ENCODE measurements around the gene DDR1.

DDR1 gene

DNA sequence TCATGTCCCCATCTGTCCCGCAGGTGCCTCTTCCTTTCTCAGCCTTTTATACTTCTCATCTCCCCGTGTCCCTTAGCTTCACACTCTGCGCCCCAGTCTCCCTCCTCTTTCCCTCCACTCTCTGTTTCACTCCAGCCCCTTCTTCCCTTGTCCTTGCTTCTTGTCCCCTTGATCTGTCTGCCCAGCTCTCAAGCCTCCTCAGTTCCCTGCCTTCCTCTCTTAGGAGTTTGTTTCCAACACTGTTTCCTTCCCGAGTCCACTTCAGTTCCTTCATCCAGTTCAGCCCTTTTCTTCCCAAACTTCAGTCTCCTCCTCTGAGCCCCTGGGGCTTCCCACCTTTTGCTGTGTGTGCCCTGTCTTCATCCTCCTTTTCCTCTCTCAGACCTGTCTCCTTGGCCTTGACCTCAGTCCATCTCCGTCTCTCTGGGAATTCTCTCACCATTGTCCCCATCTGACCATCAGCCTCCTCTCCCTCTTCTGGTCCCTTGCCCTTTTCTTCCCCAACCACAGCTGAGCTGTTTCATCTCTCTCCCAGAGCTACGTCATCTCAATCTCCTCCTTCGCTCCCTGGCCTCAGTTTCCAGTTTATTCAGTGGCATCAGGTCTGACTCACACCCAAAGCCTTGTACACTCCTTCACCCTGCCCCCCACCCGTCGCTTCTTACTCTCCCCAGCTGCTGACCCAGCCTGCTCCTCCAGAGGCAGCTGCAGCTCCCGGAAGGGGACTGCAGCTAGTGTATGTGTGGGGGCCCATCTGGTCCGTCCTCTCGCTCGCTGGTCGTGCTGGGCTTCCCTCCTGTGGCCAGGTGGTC lies 2.7 kb upstream of the DDR1 start:
- no peak for DNase-seq

DNA sequence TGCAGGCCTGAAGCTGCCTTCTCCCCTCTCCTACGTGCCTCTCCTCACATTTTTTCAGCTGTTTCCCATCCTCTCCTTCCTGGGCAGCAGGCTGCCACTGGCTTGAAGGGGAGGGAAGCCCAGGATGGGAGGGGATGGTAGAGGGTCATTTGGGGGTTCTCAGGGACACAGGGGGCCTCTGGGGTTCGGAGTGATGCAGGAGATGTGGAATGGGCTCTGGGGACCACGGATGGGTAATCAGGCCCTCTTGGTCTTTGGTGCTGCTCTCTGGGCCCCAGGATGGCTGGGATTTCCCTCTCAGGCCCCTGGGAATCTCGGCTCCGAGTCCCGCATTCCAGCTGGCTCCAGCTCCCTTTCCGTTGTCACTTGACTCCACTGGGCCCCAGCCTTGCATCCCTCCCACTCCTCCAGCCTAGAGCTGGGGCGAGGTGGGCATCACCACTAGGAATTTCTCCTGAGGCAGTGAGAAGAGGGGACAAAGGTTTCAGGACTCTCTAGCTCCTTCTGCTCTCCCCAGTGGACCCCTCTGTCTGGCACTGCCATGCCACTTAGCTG lies 2.0 kb upstream of the DDR1 start:
- DNase-seq = no peak

DNA sequence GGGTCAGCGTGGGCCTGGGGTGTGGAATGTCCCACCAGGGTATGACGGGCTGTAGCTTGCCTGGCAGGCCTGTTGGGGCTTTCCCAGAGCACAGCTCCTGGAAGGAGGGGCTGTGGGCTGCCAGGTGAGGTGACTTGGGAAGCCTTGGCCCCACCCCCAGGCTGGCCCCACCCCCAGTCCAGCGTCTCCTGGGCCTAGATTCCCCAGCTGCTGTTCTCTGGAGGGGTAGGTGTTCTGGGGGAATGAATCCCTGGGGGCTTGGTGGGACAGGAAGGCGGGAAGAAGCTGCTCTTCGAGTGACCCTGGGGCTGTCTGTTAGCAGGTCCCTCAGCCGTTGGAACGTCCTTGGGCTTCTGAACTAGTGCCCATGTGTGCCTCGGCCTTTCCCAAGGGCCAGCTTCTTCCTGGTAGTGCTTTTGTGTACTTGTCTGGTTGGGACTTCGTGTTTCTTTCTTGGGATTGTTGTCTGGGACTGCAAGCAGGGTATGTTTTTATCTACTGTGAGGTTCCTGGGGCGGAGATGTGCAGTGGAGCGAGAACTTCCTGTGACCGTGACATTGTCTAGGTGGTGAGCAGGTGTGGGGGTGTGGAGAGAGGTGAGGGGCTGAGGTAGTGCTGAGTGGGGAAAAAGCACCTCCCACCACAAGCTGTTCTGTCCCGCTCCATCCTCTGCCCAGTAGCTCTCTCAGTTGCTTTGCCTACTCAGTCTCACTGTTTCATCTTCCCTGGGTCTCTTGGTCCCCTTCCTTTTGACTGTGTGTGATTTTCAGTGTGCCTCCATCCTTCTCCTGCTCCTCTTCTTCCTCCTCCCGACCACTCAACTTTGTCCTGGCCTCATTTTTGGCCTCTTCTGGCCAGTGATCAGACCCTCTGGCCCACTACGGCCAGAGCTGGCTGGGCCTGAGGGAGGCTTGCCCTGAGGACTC lies 1.3 kb upstream of the DDR1 start:
- DNase-seq = no peak

DNA sequence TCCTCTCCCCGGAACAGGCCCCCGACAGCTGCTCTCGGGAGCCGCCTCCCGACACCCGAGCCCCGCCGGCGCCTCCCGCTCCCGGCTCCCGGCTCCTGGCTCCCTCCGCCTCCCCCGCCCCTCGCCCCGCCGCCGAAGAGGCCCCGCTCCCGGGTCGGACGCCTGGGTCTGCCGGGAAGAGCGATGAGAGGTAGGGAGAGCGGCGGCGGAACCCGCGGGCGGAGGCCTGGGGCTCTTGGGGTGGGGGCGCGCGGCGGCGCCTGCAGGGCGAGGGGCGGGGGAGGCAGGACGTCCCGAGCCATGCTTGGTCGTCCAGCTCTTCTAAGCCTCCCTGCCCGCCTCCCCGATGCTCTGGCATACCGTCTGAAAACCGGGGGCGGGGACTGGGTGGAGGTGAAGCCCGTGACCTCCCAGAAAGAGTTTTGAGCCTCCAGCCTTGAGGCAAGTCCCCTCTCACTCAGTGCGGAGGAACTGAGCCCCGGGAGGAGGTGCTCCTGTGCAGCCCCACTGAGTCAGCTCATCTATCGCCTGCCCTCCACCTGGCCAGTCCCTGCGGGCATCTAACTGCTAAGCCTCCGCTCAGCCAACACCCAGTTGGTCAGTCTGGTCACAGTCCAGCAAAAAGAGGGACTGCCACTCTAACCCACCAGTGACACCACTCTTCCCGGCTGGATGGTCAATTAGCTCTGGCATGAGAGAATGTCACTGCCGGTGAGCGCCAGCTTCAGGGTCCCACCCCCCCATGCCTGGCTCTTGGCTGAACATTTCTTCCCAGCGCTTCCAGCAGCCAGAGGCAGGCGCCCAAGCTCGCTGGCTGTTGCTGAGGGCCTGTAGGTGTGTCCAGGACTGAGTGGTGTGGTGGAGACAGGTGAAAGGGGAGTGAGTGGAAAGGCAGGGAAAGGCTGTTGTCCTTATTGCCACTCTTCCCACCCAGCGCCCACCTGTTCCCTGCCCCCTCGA lies 482 bp downstream of the DDR1 start:
- DNase-seq = no peak

DNA sequence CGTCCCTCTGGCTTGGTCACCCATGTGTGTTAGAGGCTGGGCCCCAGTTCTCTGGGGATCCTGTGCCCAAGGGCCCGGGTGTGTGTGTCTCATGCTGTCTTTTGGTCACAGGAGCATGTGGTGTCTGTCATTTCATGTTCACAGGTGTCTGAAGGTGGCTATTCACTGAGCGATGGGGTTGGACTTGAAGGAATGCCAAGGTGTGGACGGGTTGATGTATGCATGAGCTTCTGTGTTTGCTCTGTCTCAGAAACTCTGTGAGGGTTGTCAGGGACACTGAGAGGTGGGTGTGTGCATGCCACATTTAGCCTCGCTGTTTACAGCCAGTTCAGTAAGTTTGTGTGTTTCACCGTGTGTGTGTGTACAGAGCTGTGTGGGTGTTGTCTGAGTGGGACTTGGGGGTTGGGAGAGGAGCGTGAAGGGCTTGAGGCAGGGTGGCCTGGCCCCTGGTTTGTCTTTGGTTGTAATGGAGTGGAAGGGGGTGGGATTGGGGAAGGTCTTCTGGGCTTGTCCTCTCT lies 1.2 kb downstream of the DDR1 start:
- DNase-seq = no peak

DNA sequence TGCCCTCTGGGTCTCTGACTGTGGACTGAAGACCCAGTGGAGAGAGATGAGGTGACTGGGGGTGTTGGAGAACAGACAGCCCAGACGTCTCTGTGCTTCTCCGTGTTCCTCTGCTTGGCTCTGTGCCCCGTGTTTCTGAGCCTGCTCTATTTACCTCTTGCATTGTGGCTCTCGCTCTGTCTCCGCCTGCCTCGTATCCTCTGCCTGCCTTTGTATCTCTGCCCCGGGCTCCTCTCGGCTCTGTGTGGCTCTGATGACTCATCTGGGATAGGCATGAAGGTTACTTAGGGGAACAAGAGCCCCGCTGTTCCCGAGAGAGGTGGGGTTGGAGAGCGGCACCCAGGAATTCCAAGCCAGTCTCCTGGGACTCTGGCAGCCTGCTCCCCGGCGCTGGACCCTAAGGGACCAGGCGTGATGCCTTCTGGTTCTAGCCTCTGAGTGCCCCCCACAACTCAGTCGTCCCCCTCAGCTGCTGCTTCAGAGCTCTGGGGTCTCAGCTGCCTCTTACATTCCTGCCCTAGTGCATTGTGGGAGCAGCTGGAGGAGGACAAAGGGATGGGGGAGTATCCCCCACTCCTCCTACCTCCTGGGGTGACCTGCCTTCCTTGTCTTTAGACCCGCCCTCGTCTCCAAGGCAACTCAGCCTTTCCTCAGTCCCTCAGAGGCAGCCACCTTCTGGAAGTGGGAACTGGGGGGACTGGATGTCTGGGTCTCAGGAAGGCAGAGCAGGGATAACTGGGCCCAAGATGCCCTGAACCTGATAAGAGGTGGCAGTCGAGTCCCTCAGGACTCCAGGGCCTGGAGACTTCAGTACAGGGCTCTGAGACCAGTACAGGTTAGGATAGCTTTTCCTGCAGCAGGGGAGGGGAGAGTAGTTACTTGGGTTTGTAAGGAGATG lies 1.9 kb downstream of the DDR1 start:
- no peak for DNase-seq

DNA sequence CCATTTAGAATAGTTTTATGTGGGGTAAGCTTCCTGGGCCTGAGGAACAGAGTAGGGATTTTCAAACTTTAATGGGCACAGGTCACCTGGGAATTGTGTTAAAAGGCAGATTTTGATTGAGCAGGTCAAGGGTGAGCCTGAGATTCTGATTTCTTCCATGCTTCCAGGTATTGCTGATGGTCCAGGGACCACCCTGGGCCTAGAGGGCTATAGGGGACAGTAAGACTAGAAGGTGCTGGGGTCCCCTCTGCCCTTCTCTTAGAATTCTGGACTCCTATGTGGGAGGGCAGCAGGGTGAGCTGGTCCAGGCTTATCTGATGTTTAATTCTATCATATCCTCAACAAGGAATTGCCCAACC lies 2.6 kb downstream of the DDR1 start:
- no peak for DNase-seq

DNA sequence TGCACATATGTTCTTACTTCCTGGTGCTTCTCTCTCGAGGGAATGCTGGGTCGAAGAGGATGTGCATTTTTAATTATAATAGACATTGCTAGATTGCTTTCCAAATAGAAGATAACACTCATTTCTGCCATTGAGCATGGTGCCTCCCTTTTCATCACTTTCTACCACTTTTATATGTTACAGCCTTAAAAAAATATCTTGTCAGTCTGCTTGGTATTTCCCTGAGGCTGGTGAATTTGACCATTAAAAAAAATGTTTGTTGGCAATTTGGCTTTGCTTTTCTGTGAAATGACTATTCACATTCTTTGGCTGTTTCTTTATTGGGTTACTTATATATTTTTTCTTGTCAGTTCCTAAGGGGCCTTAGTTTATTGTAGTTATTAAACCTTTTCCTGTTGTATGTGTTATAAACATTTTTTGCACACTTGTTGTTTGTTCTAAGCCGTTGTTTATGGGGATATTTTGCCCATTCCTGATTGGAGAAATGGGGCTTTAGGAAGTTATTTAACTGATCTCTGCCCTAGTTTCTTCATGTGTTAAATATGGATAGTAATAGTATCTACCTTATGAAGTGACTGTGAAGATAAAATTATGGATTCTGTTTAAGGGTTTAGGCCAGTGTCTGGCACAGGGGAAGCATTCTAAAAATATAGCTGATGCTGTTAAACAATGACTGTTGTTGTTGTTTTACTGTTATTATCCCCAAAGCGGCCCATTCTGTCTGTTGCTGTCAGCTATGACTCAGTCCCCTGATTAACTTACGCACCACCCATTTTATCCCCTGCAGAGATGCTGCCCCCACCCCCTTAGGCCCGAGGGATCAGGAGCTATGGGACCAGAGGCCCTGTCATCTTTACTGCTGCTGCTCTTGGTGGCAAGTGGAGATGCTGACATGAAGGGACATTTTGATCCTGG lies 3.8 kb downstream of the DDR1 start:
- DNase-seq = no peak

DNA sequence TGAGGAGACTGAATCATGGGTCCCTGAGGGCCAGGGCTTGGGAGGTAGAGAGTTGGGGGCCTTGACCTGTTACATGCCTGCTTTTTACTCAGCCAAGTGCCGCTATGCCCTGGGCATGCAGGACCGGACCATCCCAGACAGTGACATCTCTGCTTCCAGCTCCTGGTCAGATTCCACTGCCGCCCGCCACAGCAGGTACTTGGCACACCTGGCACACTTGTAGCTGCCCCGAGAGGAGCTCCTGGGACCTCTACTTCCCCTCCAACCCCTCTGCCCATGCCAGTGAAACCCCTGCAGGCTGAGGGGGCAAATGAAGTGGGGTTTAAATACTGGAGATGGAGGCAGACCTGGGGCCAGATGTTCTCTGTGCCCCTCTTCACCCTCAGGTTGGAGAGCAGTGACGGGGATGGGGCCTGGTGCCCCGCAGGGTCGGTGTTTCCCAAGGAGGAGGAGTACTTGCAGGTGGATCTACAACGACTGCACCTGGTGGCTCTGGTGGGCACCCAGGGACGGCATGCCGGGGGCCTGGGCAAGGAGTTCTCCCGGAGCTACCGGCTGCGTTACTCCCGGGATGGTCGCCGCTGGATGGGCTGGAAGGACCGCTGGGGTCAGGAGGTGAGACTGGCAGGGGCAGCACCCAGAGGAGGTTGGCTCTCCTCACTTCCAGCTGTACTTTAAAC lies 4.6 kb downstream of the DDR1 start:
- DNase-seq = no peak

DNA sequence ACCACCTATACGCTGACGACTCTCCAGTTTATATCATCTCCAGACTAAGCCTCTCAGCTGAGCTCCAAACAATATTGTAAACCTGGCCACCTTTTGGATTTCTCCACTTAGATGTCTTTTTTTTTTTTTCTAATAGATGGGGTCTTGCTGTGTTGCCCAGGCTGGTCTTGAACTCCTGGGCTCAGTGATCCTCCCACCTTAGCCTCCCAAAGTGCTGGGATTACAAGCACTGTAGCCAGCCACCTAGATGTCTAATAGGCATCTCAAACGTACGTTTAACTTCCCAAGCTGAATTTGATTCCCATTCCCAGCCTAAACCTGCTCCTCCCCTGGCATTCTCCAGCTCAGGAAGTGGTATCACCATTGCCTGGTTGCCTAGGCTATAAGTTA lies 5.2 kb downstream of the DDR1 start:
- no peak for DNase-seq

DNA sequence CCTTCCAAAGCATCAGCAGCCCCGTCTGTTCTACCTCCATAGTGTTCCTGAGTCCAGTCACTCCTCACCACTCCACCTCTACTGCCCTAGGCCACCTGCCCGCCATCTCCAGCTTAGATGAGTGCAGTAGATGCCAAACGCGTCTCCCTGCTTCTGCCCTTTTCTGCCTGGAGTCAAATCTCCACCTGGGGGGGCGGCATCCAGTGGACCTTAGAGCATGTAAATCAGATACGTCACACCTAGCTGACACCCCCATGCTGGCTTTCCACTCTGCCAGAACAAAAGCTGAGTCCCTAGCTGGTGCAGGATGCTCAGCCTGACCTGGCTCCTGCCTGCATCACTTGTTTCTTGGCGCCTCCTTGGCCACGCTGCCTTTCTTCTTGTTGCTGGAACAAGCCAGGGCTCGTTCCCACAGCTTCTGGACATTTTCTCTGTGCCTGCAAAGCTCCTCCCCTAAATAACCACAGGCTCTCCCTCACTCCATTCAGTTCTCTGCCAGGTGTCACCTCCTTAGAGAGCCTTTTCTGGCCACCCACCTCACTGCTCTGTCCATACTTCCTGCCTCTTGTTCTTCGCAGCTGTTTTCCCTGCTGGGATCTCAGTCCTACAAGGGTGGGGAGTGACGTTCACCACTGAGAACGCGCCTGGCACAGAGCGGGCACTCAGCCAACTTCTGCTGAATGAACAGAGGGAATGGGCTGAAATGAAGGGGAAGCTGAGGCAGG lies 5.8 kb downstream of the DDR1 start:
- no peak for DNase-seq

DNA sequence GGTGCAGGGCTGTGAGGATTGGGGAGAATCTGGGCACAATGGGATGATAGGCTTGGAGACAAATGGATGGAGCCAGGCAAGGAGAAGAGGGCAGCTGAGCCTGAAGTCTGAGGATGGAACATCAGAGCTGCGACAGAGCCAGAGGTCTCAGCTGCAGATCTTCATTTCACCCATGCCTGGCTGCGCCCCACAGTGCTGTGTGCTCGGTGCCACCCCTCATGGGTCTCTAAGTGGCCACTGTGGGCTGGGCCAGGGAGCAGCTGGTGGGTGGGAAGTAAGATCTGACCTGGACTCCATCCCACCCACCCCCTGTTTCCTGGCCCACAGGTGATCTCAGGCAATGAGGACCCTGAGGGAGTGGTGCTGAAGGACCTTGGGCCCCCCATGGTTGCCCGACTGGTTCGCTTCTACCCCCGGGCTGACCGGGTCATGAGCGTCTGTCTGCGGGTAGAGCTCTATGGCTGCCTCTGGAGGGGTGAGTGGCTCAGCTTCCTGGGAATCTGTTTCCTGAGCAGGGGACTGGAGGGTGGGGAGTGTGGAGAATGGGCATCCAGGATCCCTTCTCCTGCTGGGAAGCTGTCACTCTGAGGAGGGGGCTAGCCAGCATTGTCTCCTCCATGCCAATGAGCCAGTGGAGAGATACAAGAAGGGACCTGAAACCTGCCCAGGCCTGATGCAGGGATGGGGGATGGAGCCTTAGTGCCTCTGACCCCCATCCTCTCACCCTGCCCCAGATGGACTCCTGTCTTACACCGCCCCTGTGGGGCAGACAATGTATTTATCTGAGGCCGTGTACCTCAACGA lies 6.5 kb downstream of the DDR1 start:
- DNase-seq = no peak

DNA sequence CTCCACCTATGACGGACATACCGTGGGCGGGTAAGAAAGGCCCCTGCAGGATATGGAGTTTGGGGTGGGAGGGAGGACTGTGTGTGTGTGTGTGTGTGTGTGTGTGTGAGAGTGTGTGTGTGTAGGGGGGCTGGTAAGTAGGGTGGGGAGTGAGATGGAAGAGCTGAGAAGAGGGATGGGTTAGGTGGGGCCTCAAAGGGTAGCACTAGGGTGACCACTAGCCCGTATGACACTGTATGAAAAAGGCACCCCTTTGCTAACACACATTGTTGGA lies 7.1 kb downstream of the DDR1 start:
- no peak for DNase-seq

DNA sequence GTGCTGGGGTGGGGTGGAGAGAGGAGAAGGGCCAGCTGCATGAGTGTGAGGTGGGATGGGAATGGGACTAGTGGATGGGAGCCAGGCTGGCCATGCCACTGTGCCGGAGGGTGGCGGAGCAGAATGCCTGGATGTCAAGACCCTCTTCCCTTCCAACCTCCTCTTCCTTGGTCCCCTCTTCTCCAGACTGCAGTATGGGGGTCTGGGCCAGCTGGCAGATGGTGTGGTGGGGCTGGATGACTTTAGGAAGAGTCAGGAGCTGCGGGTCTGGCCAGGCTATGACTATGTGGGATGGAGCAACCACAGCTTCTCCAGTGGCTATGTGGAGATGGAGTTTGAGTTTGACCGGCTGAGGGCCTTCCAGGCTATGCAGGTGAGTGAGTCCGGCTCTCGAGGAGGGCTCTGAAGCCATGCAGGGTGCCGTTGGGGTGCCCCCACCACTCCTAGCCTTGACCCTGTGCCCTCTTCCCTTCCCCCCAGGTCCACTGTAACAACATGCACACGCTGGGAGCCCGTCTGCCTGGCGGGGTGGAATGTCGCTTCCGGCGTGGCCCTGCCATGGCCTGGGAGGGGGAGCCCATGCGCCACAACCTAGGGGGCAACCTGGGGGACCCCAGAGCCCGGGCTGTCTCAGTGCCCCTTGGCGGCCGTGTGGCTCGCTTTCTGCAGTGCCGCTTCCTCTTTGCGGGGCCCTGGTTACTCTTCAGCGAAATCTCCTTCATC lies 7.7 kb downstream of the DDR1 start:
- no peak for DNase-seq

DNA sequence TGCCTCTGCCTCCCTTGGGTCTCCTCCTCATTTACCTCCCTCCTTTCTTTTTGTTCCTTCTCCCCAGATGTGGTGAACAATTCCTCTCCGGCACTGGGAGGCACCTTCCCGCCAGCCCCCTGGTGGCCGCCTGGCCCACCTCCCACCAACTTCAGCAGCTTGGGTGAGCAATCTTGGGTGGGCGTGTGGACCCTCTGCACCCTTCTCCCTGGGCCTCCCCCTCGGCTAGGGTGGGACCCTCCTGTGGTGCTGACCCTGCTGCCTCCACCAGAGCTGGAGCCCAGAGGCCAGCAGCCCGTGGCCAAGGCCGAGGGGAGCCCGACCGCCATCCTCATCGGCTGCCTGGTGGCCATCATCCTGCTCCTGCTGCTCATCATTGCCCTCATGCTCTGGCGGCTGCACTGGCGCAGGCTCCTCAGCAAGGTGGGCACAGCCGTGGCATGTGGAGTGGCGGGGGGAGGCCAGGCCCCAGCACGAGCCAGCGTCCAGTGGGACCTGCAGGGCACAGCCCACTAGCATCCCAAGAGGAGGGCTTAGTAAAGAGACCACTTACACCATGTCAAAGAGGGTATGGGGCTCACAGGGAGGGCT lies 8.8 kb downstream of the DDR1 start:
- DNase-seq = no peak

DNA sequence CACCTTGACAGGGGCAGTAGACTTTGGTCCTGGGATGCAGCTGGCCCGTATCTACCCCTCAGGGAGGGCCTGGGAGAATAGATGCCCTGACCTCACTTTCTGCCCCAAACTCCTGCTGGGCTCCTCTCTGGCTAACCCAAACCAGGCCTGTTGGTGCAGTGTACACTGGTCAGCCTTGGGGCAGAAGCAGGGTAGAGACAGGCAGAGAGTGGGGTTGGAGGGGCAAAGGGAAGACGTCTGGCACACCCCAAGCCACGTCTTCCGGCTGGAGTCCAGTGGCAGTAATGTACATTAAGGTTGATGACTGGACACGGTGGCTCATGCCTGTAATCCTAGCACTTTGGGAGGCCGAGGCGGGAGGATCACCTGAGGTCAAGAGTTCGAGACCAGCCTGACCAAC lies 9.3 kb downstream of the DDR1 start:
- DNase-seq = no peak

DNA sequence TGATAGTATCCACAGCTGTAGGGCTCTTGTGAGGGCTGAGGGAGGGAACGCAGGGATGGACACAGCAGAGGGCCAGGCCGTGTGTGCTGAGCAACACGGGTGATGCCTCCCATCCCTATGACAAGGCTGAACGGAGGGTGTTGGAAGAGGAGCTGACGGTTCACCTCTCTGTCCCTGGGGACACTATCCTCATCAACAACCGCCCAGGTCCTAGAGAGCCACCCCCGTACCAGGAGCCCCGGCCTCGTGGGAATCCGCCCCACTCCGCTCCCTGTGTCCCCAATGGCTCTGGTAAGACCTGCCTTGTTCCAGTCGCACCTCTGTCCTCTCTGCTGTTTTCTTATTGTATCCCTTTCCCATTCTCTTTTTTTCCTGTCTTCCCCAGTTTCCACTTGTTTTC lies 10.1 kb downstream of the DDR1 start:
- DNase-seq = no peak
